ENCODE results near the gene PEX3.

DNA sequence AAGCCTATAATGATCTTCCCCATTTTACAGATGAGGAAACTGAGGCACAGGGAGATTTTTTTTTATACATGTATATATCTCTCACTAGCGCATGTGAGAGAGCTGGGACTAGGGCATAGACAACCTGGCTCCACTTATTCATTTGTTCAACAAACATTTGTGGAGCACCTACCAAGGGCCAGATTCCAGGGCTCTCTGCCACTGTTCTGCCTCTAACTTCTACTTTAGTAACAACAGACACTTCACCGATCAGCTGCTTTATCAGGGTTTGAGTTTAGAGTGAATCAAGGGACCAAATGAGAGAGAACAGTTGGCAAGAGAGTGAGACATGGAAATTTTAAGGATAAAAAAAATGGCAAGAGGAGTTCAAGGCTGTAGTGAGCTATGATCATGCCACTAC lies 7.5 kb upstream of the PEX3 start:
- TF ChIP-seq POLR2A (IDR thresholded peaks at IDR 0.05; ENCODE audit: low read depth, low read length) (no peak), BACH1 (IDR thresholded peaks at IDR 0.05; ENCODE audit: borderline replicate concordance) (no peak), RCOR1 (conservative IDR thresholded peaks at IDR 0.05; ENCODE audit: low read depth, low read length) (no peak), YBX1 (IDR thresholded peaks at IDR 0.05) (no peak), NFYA (IDR thresholded peaks at IDR 0.05; ENCODE audit: borderline replicate concordance, low read depth, low read length) (no peak), POLR2AphosphoS5 (IDR thresholded peaks at IDR 0.05; ENCODE audit: low read length) (no peak), MYC (IDR thresholded peaks at IDR 0.05; ENCODE audit: insufficient read depth, insufficient read length, insufficient replicate concordance, low read length, severe bottlenecking) (no peak), ATF3 (IDR thresholded peaks at IDR 0.05; ENCODE audit: borderline replicate concordance, extremely low read depth, low read depth, low read length) (no peak)
- TF ChIP-seq, protein P1, sequence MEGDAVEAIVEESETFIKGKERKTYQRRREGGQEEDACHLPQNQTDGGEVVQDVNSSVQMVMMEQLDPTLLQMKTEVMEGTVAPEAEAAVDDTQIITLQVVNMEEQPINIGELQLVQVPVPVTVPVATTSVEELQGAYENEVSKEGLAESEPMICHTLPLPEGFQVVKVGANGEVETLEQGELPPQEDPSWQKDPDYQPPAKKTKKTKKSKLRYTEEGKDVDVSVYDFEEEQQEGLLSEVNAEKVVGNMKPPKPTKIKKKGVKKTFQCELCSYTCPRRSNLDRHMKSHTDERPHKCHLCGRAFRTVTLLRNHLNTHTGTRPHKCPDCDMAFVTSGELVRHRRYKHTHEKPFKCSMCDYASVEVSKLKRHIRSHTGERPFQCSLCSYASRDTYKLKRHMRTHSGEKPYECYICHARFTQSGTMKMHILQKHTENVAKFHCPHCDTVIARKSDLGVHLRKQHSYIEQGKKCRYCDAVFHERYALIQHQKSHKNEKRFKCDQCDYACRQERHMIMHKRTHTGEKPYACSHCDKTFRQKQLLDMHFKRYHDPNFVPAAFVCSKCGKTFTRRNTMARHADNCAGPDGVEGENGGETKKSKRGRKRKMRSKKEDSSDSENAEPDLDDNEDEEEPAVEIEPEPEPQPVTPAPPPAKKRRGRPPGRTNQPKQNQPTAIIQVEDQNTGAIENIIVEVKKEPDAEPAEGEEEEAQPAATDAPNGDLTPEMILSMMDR (IDR thresholded peaks at IDR 0.05 in 2 of 3, conservative IDR thresholded peaks at IDR 0.05 in 1 of 3; ENCODE audit: control insufficient read depth in 2 of 3, extremely low read depth in 1 of 3, insufficient read depth in 1 of 3, low read depth in 3 of 3, low read length in 3 of 3): no peak
- TF ChIP-seq, protein P2, sequence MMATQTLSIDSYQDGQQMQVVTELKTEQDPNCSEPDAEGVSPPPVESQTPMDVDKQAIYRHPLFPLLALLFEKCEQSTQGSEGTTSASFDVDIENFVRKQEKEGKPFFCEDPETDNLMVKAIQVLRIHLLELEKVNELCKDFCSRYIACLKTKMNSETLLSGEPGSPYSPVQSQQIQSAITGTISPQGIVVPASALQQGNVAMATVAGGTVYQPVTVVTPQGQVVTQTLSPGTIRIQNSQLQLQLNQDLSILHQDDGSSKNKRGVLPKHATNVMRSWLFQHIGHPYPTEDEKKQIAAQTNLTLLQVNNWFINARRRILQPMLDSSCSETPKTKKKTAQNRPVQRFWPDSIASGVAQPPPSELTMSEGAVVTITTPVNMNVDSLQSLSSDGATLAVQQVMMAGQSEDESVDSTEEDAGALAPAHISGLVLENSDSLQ (IDR thresholded peaks at IDR 0.05): no peak
- TF ChIP-seq, protein P3, sequence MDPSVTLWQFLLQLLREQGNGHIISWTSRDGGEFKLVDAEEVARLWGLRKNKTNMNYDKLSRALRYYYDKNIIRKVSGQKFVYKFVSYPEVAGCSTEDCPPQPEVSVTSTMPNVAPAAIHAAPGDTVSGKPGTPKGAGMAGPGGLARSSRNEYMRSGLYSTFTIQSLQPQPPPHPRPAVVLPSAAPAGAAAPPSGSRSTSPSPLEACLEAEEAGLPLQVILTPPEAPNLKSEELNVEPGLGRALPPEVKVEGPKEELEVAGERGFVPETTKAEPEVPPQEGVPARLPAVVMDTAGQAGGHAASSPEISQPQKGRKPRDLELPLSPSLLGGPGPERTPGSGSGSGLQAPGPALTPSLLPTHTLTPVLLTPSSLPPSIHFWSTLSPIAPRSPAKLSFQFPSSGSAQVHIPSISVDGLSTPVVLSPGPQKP (IDR thresholded peaks at IDR 0.05; ENCODE audit: low read depth, low read length): no peak
